ENCODE results near the gene CPA4. TPM values are rescaled to one million over a fixed set of nuclear protein-coding genes. Genes with fewer than 3 reads are reported as not detected.

The CPA4 gene
- total RNA-seq, 4 donors from 2014 or later, result not detected

DNA sequence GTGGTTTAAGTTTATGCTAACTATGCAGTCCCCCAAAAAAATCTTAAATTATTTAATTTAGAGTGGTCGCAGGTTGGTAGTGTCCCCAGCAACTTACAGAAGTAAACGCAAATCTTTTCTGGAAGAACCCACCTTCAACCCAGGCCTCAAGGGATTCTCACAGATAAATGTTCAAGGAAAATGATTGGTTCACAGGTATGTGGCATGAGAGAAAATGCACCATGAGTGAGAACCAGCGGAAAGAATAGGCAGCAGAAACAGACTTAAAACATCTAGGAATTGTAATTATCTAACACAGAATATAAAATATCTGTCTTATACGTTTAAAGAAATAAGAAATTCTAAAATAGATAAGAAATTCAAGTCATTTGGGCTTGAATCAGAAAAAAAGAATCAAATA lies 48.9 kb downstream of the CPA4 start:
- Histone ChIP-seq H3K4me3 (no peak overlapping the region), H3K27ac (no peak overlapping the region), H3K4me1 (no peaks in the 10 kb centered on the region), H3K27me3 (no peaks in the 10 kb centered on the region), H3K36me3 (no peaks in the 10 kb centered on the region), H3K9me3 (no peaks in the 10 kb centered on the region)
- no peak for DNase-seq
- TF ChIP-seq POLR2A (IDR thresholded peaks at IDR 0.05) (no peak), CTCF (IDR thresholded peaks at IDR 0.05) (no peak)

DNA sequence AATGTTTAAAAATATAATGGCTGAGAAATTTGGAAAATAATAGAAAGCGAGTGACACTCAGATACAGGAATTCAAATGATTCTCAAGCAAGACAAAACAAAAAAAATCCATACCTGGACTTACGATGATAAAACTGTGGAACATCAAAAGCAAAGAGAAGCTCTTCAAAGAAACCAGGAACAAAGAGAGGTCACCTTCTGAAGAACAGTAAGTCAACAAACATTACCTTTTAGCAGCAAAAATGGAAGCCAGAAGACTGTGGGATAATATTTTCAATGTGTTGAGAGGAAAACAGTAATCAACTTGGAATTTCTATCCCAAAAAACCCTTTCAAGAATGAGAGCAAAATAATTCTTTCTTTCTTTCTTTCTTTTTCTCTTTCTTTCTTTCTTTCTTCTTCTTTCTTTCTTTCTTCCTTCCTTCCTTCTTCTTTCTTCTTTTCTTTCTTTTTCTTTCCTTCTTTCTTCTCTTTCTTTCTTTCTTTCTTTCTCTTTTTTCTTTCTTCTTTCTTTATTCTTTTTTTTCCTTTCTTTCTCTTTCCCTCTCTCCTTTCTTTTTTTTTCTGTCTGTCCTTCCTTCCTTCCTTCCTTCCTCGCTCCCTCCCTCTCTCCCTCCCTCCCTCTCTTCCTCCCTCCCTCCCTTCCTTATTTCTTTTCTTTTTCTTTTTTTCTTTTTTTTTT lies 49.9 kb downstream of the CPA4 start:
- Histone ChIP-seq H3K9me3 (no peaks in the 10 kb centered on the region), H3K27ac (no peak overlapping the region), H3K36me3 (no peaks in the 10 kb centered on the region), H3K4me3 (no peak overlapping the region), H3K4me1 (no peaks in the 10 kb centered on the region), H3K27me3 (no peaks in the 10 kb centered on the region)
- TF ChIP-seq CTCF (IDR thresholded peaks at IDR 0.05), result no peak
- no peak for TF ChIP-seq POLR2A (IDR thresholded peaks at IDR 0.05)
- no peak for DNase-seq

DNA sequence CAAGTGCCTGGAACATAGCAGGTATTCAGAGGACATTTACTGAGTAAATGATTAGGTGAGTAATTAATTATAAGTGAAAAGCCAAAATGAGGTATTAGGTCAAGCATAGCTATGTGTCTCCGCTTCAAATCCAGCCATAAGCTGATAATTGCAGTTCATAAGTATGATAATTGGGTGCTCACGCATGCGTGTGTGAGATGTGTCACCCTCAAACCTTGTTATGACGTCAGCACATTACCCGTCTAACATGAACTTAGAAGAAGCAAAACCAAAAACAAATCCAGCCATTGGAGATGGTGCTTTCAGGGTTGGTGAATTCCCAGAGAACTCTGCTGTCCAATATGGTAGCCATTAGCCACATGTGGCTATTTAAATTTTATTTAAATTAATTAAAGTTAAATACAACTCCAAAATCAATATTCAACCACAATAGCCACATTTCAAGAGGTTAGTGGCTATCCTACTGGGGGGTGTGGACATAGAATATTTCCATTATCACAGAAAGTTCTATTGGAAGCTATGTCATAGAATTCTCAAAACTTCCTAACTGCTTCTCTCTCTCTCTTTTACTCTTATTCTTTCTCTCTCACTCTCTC lies 51.4 kb downstream of the CPA4 start, which contains the start of gene CPA5:
CPA5 (plus strand) TSS at position 546 of the 596 bp plus-strand sequence. CDS start 1,670 bp downstream, outside the sequence.
- Histone ChIP-seq H3K9me3 (no peaks in the 10 kb centered on the region), H3K4me1 (no peaks in the 10 kb centered on the region), H3K36me3 (no peaks in the 10 kb centered on the region), H3K27ac (no peak within 1 kb of the TSS), H3K4me3 (no peak within 1 kb of the TSS), H3K27me3 (no peaks in the 10 kb centered on the region)
- no peak for DNase-seq
- TF ChIP-seq CTCF (IDR thresholded peaks at IDR 0.05) (no peak), POLR2A (IDR thresholded peaks at IDR 0.05) (no peak)

DNA sequence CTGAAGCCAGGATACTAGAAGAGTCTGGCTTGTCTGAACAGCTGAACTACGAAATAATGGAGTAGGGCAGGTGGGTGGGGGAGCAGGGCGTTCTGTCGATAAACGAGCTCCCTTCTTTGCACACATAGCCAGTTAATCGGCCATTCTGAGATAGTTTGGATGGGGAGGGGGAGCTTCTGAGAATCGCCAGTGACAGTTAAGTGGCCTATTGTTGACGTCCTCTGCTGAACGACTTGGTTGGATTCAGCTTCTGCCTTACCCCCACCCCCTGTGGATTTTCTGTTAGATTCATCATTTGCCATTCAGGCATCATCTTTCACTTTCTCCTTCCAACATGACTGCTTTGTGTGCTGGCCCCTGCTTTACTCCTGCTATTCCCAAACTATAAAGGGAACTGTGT lies 52.2 kb downstream of the CPA4 start:
- TF ChIP-seq POLR2A (IDR thresholded peaks at IDR 0.05), result no peak
- TF ChIP-seq CTCF (IDR thresholded peaks at IDR 0.05), result no peak
- no peaks in the 10 kb centered on the region for H3K4me1 ChIP-seq
- no peaks in the 10 kb centered on the region for H3K27me3 ChIP-seq
- no peaks in the 10 kb centered on the region for H3K36me3 ChIP-seq
- H3K27ac ChIP-seq, result no peak overlapping the region
- no peaks in the 10 kb centered on the region for H3K9me3 ChIP-seq
- no peak for DNase-seq
- no peak overlapping the region for H3K4me3 ChIP-seq

DNA sequence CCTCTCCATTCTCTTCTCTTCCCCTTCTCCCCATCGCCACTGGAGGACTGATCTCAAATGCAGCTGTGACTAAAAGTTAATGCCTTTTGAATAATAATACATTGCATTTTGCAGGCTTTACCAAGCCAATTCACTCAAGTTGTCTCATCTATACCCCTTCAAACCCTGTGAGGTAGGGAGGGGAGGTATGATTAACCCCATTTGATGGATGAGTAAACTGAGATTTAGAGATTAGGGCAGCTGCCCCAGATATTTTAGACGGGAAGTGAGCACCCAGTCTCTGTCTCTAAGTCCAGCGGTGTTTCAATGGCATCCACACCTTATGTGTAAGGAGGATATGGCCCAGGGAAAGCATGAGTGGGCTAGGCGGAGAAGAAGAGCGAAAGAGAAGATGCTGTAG lies 52.8 kb downstream of the CPA4 start:
- Histone ChIP-seq H3K4me1 (peaks cover 0 to 3% (median 0%) of the 10 kb centered on the region in 4 donors), H3K4me3 (no peak overlapping the region), H3K9me3 (no peaks in the 10 kb centered on the region), H3K27ac (no peak overlapping the region), H3K36me3 (no peaks in the 10 kb centered on the region), H3K27me3 (no peaks in the 10 kb centered on the region)
- TF ChIP-seq CTCF (IDR thresholded peaks at IDR 0.05) (no peak), POLR2A (IDR thresholded peaks at IDR 0.05) (no peak)
- DNase-seq, result no peak

Measured in Peyer's patch (tissue), 4 donors.